ENCODE measurements around the gene SNX5.

SNX5 gene

DNA sequence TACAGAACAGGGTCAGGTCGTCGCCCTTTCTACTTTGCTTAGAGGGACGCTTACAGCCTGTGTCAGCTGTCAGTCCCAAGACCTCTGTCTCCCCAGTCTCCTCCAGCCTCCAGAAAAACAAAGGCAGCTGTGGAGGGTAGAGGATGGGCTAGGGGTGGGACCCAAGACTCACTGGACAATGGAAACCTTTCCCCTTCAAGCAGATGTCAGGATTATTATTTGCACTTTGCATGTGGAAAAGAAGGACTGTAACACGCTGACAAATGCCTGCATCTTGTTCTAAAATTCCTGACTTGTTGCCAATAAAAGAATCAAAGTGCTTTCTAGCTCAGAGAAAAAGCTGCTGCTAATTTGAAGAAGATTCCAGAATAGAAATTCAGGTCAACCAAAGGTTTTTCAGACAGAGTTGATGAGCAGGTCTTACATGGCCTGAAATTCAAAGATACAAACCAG is 58.7 kb downstream of the SNX5 start:
- no peak for DNase-seq (ENCODE audit: low read depth)
- TF ChIP-seq, protein P1, sequence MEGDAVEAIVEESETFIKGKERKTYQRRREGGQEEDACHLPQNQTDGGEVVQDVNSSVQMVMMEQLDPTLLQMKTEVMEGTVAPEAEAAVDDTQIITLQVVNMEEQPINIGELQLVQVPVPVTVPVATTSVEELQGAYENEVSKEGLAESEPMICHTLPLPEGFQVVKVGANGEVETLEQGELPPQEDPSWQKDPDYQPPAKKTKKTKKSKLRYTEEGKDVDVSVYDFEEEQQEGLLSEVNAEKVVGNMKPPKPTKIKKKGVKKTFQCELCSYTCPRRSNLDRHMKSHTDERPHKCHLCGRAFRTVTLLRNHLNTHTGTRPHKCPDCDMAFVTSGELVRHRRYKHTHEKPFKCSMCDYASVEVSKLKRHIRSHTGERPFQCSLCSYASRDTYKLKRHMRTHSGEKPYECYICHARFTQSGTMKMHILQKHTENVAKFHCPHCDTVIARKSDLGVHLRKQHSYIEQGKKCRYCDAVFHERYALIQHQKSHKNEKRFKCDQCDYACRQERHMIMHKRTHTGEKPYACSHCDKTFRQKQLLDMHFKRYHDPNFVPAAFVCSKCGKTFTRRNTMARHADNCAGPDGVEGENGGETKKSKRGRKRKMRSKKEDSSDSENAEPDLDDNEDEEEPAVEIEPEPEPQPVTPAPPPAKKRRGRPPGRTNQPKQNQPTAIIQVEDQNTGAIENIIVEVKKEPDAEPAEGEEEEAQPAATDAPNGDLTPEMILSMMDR (IDR thresholded peaks at IDR 0.05; ENCODE audit: low read depth, low read length, missing control alignments) = no peak
- no peak overlapping the region for H3K4me3 ChIP-seq (ENCODE audit: low read depth, low read length)

DNA sequence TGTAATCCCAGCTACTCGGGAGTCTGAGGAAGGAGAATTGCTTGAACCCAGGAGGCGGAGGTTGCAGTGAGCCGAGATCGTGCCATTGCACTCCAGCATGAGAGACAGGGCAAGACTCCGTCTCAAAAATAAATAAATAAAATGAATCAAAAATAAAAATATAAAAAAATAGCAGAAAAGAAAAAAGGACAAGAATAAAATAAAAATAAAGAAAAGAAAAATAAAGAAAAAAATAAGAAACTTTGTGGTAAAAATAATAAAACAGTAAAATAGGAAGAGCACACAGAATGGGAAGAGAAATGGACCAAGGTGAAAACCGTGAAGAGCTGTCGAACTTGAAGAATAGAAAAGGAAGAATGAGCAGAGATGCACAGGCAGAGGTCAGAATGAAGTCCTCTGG is 63.0 kb downstream of the SNX5 start:
- DNase-seq (ENCODE audit: low read depth) = no peak
- H3K4me3 ChIP-seq (ENCODE audit: low read depth, low read length) = no peak overlapping the region
- TF ChIP-seq, protein P1 (IDR thresholded peaks at IDR 0.05; ENCODE audit: low read depth, low read length, missing control alignments) = no peak

DNA sequence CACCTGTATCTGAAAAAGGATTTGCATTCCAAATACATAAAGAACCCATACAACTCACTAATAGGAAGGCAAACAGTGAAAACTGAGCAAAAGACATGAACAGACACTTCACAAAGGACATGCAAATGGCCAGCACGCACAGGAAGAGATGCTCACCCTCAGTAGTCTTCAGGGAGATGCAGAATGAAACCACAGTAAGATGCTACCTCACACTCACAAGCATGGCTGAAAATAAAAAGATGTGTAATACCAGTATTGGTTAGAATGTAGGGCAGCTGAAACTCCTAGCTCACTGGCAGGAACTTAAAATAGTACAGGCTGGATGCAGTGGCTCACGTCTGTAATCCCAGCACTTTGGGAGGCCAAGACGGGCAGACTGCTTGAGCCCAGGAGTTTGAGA is 64.6 kb downstream of the SNX5 start:
- peak; percentile 84 for DNase-seq (ENCODE audit: low read depth)
- H3K4me3 ChIP-seq (ENCODE audit: low read depth, low read length) = no peak overlapping the region
- TF ChIP-seq, protein P1 (IDR thresholded peaks at IDR 0.05; ENCODE audit: low read depth, low read length, missing control alignments) = no peak

DNA sequence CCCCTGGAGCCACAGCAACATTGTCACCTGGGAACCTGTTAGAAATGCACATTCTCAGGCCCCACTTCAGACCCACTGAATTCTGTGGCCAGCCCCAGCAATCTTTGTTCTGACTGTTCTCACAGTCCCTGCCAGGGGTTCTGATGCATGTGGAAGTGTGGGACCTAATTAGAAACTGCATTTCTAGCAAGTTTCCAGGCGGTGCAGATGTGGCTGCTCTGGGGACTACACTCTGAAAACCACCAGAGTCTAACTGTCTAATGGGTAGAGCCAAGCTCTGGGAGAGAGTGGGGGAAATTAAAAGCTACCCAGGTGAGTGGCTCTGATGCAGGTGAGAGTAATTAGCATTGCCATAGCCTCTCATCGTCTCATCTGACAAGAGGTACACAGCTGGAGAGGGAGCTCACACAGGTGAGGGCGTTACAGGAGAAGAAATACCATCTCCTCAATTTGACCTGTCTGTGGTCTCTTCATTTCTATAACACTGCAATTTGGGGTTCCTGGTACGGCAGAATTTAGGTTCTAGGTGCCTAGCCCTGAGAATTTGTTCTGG is 66.0 kb downstream of the SNX5 start:
- TF ChIP-seq, protein P1 (IDR thresholded peaks at IDR 0.05; ENCODE audit: low read depth, low read length, missing control alignments) = no peak
- no peak for DNase-seq (ENCODE audit: low read depth)
- no peak overlapping the region for H3K4me3 ChIP-seq (ENCODE audit: low read depth, low read length)

DNA sequence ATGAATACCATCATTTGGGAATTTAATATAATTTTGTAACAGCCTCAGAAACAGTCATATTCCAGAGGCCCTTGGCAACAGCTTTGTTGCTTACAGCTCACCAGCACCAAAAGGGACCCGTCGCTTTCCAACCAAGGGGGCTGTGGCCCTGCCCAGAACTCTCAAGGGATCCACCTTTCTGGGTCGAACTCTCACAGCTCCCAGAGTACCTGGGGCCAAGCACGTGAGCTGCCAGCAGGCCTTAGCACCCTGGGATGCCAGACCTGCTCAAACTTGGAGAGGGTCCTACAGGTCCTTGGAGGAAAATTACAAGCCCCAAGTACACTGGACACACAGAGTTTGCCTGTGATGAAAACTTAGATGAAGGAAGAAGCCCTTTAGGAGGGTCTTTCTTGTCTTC is 66.6 kb downstream of the SNX5 start:
- no peak overlapping the region for H3K4me3 ChIP-seq (ENCODE audit: low read depth, low read length)
- TF ChIP-seq, protein P1 (IDR thresholded peaks at IDR 0.05; ENCODE audit: low read depth, low read length, missing control alignments) = no peak
- no peak for DNase-seq (ENCODE audit: low read depth)

DNA sequence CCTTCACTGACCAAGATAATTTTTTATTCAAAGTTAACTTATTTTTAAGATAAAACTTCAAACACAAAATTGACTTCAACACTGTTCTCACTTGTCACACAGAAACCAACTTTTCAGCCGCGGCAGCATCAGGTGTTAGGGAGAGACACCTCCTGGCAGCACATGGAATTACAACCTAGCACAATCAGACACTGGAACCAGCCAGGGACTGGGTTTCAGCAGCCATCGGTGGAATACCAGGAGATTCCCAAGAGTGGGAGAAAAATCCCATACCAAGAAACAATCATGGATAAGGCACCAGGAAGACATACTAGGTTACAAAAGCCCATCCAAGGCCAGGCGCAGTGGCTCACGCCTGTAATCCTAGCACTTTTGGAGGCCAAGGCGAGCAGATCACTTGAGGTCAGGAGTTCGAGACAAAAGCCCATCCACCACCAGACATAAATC is 70.0 kb downstream of the SNX5 start:
- TF ChIP-seq, protein P1 (IDR thresholded peaks at IDR 0.05; ENCODE audit: low read depth, low read length, missing control alignments) = peak; percentile 89
- peak; percentile 59 for DNase-seq (ENCODE audit: low read depth)
- H3K4me3 ChIP-seq (ENCODE audit: low read depth, low read length) = no peak overlapping the region

Data from GM12864 (cell line).